Activated CD8-positive, alpha-beta memory T cell treated with anti-CD3 and anti-CD28 coated beads, Interleukin-2, amount 50 U/mL, for 1 hour (primary cell): Measurements from ENCODE around the gene WNT6.

ENCODE experiments used
- DNase-seq: peaks from one replicate; pipeline ENCODE4 v3.0.0-alpha.2; 2020; ENCODE audit errors: extremely low read depth

Gene WNT6

GRCh38 chr2:218859556-218859987, at the start of gene WNT6:
Gene WNT6 (plus strand): TSS chr2:218859805. CDS start chr2:218860038, 233 bp downstream.
- DNase-seq = no peak

GRCh38 chr2:218810256-218810655, 49.3 kb upstream of the WNT6 start:
- DNase-seq = no peak

GRCh38 chr2:218811382-218811781, 48.2 kb upstream of the WNT6 start:
- no peak for DNase-seq

DNA sequence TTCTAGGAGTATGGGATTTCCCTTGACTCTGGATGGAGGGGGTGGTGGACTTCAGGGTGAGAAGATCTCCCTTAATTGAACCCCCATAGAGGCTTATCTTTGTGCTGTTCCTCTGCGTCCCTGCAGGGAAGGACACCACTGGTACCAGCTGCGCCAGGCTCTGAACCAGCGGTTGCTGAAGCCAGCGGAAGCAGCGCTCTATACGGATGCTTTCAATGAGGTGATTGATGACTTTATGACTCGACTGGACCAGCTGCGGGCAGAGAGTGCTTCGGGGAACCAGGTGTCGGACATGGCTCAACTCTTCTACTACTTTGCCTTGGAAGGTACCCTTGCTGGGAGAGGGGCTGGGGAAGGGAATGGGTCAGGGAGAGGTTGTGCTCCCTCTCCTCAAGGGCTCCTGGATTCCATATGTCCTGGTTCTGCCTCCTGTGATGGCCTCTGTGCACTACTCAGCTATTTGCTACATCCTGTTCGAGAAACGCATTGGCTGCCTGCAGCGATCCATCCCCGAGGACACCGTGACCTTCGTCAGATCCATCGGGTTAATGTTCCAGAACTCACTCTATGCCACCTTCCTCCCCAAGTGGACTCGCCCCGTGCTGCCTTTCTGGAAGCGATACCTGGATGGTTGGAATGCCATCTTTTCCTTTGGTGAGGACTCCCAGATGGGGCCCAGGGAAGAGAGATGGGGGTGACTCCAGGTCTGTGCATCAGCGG, 47.3 kb upstream of the WNT6 start:
- DNase-seq = no peak

DNA sequence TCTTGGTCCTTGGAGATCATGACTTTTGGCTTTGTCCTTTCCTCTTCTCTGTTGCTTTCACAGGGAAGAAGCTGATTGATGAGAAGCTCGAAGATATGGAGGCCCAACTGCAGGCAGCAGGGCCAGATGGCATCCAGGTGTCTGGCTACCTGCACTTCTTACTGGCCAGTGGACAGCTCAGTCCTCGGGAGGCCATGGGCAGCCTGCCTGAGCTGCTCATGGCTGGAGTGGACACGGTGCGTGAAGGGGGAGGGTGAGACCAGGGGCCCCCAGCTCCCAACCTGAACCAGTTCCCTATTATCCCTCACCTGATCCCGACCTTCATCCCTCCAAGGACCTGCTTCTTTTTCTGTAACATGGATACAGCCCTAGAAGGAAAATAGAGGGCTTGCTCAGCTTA, 46.7 kb upstream of the WNT6 start:
- DNase-seq = no peak

- no peak for DNase-seq
Measured at GRCh38 chr2:218813771-218814460, 45.7 kb upstream of the WNT6 start.

- DNase-seq = no peak
Measured at GRCh38 chr2:218814540-218815243, 44.9 kb upstream of the WNT6 start.

DNA sequence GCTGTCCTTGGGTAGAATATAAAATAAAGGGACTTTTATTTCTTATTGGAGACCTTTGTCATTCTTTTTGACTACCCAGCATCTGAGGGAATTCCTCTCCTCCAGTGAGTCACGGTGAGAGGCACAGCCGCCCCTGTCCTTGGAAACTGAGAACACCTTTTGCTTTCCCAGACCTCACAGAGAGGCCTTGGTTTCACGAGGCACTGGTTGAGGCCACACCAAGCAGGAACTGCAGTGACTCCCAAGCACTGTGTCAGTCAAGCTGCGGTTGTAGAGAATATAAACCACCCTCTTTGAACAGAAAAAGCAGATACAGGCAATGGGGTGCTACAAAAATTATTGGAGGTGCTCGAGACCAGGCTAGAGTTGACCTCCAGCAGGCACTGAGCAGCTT, 44.4 kb upstream of the WNT6 start:
- DNase-seq = no peak

DNA sequence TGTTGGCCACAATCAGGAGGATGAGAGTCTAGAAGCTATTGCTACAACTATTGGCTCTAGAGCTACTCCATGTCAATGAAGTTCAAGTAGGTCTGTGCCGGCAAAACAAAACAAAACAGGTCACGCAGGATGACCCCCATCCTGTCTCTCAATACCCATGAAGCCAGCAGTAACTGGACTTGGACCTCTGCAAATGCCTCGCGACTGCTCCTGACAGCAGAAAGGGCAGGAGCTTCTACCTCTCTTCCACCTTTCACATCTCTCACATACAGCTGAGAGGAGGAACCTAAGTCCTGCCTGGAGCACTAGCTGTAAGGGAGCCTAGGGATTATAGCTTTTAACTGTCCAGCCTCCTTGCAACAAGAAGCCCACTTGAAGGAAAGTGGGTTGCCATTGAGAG, 44.0 kb upstream of the WNT6 start:
- no peak for DNase-seq

GRCh38 chr2:218816561-218817011, 43.0 kb upstream of the WNT6 start:
- no peak for DNase-seq

GRCh38 chr2:218819093-218819492, 40.5 kb upstream of the WNT6 start:
- no peak for DNase-seq

GRCh38 chr2:218820746-218821369, 38.7 kb upstream of the WNT6 start:
- DNase-seq = no peak

- DNase-seq = no peak
Measured at GRCh38 chr2:218821605-218822211, 37.9 kb upstream of the WNT6 start.

DNA sequence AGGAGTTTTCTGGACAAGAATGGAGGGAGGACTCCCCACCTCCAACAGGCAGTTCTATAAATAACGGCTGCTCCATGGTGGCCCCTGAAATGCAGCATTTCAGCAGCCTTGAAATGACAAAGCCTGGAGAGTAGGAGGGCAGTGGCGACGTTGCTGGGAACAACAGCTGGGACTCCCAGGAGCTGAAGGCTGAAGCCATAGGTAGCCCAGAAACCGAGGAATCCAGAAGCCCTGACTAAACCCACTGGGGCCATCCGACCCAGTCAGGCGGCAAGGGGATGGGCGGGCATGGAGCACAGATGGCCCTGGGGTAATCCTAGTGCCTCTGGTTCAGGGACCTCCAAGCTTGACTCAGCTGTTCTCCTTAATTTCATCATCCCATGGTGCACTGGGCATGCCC, 37.0 kb upstream of the WNT6 start:
- DNase-seq = no peak

- no peak for DNase-seq
Measured at GRCh38 chr2:218823196-218823855, 36.3 kb upstream of the WNT6 start.

GRCh38 chr2:218824004-218824403, 35.6 kb upstream of the WNT6 start:
- DNase-seq = no peak

DNA sequence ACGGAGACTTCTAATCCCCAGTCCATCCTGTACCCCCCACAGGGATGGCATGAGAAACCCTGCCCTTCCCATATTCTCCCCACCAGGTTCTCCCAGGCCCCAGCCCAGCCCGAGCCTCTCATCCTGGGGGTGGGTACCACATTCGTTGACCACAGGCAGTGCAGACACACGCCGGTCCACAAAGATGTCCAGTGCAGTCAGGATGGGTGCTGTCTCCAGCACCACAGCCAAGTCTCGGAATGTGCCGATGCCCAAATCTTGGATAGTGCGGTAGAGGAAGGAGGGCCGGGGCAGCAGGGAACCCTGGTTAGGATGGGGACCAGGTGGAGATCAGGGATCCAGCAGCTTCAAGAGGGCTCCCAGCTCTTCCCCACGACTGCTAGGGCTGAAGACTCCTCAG, 32.8 kb upstream of the WNT6 start:
- no peak for DNase-seq

DNA sequence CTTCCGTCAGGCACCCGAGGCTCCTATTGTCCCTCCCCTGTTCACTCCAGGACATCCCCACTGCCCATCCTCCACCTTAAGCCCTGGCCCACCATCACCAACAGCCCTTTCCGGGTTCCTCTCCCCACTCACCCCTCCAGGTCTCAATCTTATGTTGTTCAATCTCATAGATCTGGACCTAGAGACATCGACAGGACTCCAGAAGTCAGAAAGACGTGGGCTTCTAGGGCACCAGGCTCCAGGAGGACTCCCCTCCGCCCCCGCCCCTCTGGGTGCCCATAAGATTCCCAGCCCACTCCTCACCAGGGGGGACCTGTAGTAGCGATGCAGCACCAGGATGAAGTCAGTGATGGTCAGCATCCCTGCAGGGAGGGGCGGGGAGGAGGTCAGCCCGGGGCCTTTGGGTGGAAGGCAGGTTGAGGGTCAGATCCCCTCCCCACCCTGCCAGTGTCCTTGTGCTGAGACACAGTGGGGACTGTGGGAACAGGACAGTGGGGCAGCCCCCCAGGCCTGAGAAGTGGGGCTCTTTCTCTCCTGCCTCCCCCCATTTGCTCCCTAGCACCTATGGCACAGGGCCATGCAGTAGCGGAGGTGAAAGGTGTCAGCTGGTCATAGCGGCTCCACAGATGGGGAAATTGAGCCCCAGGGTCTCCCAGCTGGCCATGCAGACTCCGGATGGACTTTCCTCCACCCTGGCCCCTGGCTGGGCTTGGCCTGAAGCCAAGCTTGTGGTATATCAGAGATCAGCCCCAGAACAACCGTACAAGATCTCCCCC, 31.7 kb upstream of the WNT6 start:
- DNase-seq = no peak

DNA sequence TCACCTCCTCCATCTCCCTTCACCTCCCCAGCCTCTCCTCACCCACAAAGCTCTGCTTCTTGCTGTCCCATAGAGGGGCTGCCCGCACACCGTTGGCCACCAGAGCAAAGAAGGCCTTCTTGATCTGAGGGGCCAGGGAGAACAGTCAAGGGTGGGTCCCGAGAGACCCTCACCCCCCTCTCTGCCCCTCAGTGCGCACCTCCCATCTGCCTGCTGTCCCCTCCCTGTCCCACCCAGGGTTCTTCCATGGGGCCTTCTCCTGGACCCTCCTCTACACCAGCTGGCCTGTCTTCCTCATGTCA, 31.2 kb upstream of the WNT6 start:
- DNase-seq = no peak

- DNase-seq = no peak
Measured at GRCh38 chr2:218829868-218830451, 29.6 kb upstream of the WNT6 start.
